GM12875 (cell line): ENCODE data around the gene MIR17HG.
"Not testable (repeated sequence)": the region's sequence is repeated elsewhere in the genome, so short reads cannot be mapped to it uniquely, and the experiment has no call there.

Experiments
- H3K4me3 ChIP-seq: one replicate; pipeline ENCODE4 v1.5.1; 2011; ENCODE audit warnings: low read depth, low read length, control low read depth
- CTCF ChIP-seq: IDR thresholded peaks from 2 replicates; pipeline ENCODE4 v1.5.1; 2011; ENCODE audit warnings: low read depth, mild to moderate bottlenecking, control low read depth, inconsistent platforms, low read length, moderate library complexity, borderline replicate concordance; ENCODE audit not compliant: insufficient read depth

The MIR17HG gene

GRCh38 chr13:91346062-91346461, 1.4 kb upstream of the MIR17HG start:
- no peak overlapping the region for H3K4me3 ChIP-seq
- no peak for TF ChIP-seq CTCF

GRCh38 chr13:91346850-91347201, 661 bp upstream of the MIR17HG start:
- no peak for TF ChIP-seq CTCF
- peak overlapping the region; percentile 88 for H3K4me3 ChIP-seq

- H3K4me3 ChIP-seq = peak overlapping the region; percentile 88
- TF ChIP-seq CTCF = no peak
These were observed 764 bp downstream of the MIR17HG start for GRCh38 chr13:91347996-91348905.

GRCh38 chr13:91348906-91349435, 1.5 kb downstream of the MIR17HG start:
- peak; percentile 99 for TF ChIP-seq CTCF
- peak overlapping the region; percentile 88 for H3K4me3 ChIP-seq

- H3K4me3 ChIP-seq = peak overlapping the region; percentile 88
- no peak for TF ChIP-seq CTCF
These were observed 2.8 kb downstream of the MIR17HG start for GRCh38 chr13:91349992-91350911.

- no peak overlapping the region for H3K4me3 ChIP-seq
- TF ChIP-seq CTCF = no peak
These were observed 3.6 kb downstream of the MIR17HG start for GRCh38 chr13:91351123-91351522.

GRCh38 chr13:91351980-91352379, 4.5 kb downstream of the MIR17HG start:
- no peak overlapping the region for H3K4me3 ChIP-seq
- no peak for TF ChIP-seq CTCF

GRCh38 chr13:91352891-91353290, 5.4 kb downstream of the MIR17HG start:
- not testable (repeated sequence) for H3K4me3 ChIP-seq
